GM21447 (cell line): ENCODE results near the gene SAP30.

Experiments used
- ATAC-seq: cut with Tn5 transposase; IDR thresholded peaks from one replicate; pipeline ENCODE4 v1.9.1; 2021; ENCODE audit not compliant: unreplicated experiment

Gene SAP30, protein sequence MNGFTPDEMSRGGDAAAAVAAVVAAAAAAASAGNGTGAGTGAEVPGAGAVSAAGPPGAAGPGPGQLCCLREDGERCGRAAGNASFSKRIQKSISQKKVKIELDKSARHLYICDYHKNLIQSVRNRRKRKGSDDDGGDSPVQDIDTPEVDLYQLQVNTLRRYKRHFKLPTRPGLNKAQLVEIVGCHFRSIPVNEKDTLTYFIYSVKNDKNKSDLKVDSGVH

DNA sequence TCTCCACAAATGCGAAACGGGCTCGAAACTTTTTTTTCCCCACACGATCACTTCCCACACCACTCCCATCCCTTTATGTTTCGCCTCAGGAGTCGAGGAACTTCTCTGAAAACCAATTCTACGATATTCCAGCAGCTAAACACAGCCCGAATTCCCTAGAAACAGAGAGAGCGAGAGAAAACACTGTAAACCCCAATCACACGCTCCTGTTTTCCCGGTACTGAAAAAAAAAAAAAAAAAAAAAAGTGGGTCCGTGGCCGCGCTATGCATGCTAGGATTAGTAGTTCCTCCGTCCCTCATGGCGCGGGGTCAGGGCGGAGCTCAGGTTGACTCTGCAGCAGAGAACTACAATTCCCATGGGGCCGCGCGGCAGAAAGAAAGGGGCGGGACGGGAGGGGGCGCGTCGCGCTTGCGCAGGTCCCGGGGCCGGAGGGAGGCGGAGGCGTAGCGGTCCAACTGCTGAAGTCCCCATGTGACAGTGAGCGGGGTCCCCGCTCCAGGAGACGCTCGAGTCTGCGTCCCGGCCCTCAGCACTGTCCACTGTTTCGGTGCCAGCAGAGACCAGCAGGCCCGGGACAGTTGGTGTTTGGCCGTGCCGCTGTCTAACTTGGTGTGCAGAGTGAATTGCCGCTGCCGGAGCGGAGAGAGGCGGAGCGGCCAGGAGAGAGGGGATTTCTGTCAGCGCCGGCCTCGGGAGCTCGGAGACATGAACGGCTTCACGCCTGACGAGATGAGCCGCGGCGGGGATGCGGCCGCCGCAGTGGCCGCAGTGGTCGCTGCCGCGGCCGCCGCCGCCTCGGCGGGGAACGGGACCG lies at the start of gene SAP30:
Gene SAP30 (plus strand): TSS at position 478 of the 815 bp plus-strand sequence. CDS start 229 bp downstream, at position 707.
- ATAC-seq = peak; percentile 60

DNA sequence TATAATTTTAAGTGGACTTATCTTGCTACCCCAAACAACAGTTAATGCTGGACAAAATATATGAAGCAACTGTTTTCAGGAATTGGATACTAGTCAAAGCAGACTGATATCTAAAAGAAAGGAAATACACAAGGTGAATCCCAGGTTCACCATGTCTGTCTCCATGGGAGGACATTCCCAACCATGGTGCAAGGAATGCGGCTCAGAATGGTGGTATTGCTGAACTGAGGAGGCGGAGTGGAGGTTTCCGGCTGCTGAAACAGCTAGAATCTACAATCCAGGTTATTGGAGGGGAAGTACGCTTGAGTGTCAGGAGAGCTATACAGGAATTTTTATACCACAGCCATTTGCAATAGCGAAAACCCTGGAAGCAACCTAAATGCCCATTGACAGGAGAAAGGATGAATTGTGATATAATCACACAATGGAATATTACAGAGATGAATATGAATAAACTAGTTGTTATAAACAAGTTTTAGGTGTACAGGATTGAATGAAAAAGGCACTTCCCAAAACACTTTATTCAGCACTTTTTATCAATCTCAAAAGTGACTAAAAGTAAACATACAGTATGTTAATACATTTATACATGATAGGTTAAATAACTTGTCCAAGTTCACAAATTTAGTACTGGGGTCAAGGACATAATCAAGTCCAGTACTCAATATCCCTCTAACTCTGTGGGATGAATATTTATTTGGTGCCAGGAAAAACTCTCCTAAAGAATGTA lies 45.6 kb upstream of the SAP30 start:
- ATAC-seq = no peak

DNA sequence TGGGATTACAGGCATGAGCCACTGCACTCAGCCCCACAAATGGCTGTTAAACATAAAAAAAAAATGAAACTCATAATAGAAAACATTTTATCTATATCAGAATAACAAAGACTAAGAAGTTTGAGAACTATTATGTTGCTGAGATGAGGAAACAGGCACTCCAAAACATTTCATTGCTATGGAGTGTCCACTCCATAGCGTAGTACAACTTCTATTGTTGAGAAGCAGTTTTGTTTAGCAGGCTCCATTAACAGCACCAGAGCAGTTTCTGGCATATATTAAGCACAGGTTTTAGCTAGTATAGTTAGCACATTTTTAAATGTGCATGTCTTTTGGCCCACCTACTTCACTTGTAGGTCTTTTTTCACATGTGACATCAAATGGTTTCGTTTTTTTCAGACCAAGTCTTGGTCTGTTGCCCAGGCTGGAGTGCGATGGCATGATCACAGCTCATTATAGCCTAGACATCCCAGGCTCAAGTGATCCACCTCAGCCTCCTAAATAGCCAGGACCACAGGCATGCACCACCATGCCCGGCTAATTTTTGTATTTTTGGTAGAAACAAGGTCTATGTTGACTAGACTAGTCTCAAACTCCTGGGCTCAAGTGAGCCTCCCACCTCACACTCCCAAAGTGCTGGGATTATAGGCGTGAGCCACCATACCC lies 42.4 kb upstream of the SAP30 start:
- no peak for ATAC-seq

DNA sequence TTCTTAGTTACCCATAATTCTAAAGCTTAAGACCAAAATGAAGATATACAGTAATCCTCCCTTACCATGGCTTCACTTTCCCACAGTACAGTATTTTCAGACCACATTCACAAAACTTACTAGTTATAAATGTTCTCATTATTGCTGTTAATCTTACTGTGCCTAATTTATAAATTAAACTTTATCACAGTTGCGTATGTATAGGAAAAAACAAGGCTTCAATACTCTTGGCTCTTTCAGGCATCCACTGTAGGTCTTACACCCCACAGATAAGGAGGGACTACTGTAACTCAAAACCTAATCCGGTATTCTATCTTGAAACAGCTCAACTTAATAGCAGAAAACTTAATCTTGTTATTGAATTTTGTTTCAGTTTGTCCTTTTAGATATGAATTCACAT lies 40.2 kb upstream of the SAP30 start:
- no peak for ATAC-seq

DNA sequence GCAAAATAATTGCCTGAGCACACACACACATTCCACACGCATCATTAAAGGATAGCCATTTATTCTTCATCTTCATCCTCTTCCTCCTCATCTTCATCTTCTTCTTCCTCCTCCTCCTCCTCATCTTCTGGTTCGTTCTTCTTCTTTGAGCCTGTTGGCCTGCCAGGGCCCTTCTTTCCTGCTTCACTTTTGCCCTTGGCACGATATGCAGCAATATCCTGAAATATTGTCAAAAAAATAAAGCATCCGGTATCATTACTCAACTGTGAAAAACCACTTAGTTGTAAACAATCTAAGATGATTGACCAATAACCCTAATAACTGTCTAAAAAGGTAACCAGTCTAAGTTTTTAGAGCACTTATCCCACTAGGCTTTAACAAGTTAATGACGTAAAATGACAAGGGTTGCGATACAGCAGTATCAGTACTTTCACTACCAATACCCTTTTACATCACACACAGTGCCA lies 38.7 kb upstream of the SAP30 start:
- no peak for ATAC-seq

DNA sequence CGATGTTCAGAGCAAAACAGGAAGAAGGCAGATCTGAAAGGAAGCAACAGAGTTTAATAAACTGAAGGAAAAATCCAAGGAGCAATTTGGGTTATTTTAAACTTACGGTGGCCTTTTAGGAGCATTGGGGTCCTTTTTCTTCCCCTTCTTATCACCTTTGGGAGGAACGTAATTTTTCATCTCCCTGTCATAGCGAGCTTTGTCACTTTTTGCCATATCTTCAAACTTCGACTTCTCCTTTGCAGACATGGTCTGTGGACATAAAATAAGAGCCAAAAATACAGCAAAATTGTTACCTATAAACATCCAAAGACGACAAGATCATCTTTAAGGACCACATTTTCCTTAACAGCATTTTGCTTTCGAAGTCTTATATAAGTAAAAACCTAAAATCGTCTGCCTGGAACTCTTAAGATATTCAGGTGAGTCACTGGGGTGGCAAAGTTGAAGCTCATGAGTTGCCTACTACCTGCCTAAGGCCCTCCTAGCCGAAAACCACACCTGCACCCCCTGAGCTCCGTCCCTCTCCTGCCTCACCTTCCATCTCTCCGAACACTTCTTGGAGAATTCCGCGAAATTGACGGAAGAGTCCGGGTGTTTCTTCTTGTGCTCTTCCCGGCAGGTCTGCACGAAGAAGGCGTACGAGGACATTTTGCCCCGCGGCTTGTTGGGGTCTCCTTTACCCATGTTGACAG lies 37.6 kb upstream of the SAP30 start:
- no peak for ATAC-seq

DNA sequence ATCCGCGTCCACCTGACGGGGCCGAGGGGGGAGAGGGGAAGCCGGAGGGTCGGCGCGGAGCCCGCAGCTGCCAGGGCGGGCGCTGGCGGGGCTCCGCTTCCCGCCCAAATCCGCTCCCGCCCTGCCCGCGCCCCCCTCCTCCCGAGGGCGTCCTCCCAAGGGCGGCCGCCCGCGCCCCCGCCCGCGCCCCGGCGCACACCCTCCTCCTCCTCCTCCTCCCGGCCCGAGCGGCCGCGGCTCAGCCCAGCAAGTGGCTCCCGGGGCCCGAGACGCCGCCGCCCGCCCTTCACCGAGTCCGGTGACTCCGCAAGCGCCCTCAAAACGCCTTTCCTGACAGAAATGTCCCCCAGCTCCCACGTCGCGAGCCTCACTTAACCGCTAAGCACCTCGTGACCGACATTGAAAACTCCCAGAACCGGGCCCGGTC lies 37.1 kb upstream of the SAP30 start:
- peak; percentile 3 for ATAC-seq

DNA sequence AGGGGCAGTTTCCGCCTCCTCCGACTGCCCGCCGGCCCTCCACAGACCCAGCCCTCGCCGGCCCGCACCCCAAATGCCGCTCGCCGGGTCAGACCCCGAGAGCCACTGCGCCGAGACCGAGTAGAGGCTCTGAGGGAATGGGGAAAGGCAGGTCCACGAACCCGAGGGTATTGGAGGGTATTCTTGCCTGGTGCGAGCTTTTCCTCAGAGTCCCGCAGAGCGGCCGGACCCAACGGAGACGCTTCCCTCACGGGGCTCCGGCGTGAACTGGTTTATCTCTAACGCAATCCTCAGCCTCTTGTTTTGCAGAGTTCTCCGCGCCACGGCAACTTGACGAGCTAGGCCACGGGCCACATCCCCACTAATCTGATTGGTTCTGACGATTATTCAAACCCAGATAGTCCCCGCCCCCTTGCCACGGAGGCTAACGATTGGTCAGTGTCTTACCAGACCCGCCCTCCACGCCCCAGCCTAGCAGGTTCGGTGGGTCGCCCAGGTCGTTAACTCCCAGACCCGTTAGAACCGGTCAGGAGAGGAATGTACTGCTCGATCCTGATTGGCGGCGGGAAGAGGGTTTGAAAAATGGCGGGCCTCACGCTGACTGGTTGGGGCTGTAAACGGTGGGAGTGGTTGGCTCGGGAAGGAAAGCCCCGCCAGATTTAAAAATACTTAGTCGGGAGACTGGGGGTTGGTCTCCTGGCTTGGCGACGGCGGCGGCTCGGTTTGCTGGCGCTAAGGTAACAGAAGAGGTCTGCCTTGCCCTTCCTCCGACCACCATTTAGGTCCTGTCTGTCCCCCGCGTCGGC lies 36.5 kb upstream of the SAP30 start, which contains the start of gene HMGB2:
Gene HMGB2 (minus strand): TSS at position 274 of the 806 bp plus-strand sequence. CDS start 709 bp downstream, outside the sequence.
- ATAC-seq = peak; percentile 85

DNA sequence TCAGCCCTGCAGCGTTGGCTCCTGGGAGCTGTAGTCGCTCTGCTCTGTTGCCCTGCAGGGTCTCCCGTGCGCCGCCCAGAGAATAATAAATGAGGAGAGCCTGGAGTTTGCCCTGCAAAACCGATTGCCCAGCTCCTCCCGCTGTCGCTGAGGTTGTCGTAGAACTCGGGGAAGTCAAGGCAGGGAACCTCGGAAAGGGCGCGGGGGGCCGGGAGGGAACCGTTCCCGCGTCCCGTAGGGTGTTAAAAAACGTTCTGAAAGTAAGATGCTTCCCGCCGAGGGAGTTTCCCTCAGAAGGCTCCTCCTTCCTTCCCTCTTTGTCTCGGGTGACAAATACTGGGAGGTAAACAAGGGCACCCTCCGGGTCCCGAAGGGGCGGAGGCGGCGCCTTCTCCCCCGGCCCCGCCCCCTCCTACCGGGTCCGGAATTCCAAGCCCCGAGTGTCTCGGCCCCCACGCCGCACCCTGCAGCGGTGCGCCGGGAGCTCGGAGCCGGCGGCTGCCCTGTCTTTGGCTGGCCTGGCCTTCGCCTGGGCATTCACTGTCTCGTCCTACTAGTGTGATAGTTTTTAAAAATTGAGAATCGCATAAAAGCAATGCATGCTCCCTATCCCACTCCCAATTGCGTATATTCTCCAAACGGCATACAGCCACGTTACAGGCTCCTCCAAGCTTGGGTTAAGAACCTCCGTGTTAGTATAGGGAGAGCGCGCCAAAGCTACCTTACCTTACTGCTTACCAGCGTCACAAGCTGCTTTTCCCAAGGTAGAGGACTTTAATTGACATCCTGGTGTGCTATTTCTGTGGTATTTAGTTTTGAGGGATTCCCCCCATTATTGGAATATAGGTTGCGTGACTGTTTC lies 35.6 kb upstream of the SAP30 start:
- peak; percentile 38 for ATAC-seq

DNA sequence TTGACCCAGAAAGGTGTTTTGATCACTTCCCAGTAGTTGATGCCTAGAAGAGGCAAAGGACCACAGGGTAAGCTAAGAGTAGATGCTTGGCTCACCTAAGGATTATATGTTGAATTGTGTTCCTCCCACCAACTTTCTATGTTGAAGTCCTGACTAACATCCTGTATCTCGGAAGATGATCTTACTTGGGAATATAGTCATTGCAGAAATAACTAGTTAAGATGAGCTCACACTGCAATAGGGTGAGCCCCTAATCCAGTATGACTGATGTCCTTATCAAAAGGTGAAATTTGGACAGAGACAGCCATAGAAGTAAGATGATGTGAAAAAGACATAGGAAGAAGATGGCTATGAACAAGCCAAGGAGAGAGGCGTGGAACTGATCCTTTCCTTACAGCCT lies 33.3 kb upstream of the SAP30 start:
- no peak for ATAC-seq

DNA sequence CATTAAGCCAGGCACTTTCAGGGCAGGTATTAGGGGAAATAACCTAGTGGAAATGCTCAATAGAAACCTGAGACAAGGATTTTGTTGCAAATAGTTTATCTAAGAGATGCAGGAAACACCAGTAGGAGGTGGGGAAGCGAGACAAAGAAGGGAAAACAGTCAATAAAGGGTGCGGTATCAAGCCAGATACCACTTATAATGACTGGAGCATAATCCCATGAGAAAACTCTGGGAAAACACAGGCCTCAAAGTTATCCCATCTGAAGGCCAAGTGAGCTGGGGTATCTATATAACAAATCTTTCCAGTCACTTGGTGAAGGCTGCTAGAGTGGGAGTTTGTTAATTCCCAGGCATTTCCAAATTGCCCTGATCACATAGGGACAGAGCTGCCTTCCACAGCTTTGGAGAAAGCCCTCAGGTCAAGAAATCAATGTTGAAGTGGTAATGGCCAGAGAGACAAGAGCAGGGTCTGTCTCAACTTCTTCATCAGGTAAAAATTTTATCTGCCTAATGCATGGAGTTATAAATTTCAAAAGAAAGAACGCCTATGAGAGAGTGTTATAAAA lies 26.8 kb upstream of the SAP30 start:
- ATAC-seq = no peak

DNA sequence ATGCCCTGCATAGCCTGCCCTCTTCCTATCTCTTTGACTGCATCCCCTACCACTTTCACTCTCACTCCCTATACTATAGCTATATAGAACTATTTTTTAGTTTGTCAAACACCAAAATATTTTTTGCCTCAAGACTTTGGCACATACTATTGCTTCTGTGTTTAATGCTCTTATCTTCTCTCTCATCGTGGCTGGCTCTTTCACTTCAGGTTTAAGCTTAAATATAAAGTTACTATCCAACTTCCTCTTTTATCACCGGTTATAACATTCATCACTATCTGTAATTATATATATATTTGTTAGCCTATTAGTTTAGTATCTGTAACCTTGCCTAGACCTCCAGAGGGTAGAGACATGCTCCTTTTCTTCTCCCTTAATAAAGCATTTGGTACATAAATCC lies 25.1 kb upstream of the SAP30 start:
- ATAC-seq = no peak

DNA sequence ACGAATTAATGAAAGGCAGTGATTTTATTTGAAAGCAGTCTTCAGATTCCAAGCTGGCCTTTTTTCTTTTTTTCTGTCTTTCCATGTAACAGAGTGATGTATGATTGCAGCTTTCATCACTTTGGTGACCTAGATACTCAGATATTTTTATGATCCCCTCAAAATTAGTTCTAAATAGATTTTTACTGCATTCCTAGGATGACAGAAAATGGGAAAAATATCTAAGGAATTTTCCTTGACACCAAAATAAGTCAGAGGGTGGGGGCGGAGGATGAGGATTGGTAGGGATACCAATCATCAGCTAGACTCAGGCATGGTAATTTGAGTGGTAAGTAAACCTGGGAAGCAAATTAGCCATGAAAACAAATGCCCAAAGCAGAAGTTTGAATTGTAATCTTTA lies 24.7 kb upstream of the SAP30 start:
- ATAC-seq = no peak

DNA sequence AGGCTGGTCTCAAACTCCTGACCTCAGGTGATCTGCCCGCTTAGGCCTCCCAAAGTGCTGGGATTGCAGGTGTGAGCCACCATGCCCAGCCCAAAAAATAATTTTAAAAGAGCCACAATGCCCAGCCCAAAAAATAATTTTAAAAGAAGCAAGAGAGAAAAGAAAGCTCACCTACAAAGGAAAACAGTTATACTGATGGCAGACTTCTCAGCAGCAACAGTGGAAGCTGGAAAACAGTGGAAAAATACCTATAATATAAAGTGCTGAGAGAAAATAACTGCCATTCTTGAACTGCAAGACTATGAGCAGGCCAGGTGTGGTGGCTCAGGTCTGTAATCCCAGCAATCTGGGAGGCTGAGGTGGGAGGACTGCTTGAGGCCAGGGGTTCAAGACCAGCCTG lies 23.3 kb upstream of the SAP30 start:
- ATAC-seq = no peak

DNA sequence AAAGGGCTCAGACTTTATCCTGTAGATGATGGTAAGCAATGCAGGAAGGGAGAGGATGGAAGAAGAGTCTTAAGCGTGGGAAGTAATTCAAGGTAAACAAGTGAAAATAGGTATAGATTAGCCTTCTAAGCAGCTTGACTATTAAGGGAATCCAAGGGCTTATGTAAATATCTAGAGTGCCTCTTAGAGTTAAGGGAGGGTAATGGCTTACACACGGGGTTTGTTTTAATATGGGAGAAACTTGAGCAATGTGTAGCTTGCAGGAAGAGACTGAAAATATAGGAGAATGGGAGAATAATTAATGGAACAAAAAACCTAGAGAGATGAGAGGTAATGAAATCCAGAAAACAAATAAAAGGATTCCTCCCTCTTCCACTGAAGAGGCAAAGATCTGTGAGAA lies 12.8 kb upstream of the SAP30 start:
- ATAC-seq = no peak

DNA sequence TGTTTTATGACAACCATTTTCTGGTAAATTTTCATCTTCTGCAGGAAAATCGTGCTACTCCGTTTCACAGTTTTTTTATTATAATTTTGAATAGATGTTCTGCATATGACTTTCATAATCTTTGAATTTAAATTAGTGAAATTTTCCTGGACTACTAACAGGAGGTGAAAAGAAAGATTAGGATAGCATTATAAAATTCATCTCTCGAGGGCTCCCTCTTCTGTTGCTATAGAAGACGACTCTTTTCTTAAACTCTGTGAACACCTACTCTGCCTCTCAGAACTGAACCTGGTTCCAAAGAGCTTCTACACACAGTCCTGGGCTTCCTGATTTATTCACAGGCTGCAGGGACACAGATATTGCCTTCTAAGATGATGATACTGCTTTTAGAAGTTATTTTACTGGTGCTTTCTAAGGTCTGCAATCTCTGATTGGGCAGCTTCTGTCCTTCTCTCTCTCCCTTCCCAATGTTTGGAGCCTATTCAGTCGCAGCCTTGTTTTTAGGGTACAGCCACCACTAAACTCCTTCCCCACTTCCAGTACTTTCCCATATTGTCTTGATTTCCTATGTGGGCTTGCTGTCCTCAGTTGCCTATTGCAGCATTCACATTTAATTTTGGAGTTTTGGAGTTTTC lies 10.1 kb upstream of the SAP30 start:
- ATAC-seq = no peak

DNA sequence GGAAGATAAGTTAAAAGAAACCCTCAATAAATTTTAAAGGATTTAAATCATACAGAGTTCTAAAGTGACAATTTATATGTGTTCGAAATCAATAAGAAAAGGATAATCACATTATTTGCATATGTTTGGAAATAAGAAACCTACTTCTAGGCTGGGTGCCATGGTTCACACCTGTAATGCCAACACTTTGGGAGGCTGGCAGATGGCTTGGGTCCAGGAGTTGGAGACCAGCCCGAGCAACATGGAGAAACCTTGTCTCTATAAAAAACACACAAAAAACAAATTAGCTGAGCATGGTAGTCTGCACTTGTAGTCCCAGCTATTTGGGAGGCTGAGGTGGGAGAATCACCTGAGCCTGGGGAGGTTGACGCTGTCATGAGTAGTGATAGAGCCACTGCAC lies 8.1 kb upstream of the SAP30 start:
- ATAC-seq = no peak
